ENCODE data around the gene HES4.

GRCh38 chr1:1035291-1035943, 35.5 kb upstream of the HES4 start:
- TF ChIP-seq FOXJ3 (CRISPR knock-in tag; IDR thresholded peaks at IDR 0.05; ENCODE audit: borderline replicate concordance), result no peak
- no peak for TF ChIP-seq SRF (IDR thresholded peaks at IDR 0.05; ENCODE audit: low read depth, low read length)

All from HepG2 (cell line).